GM12875 (cell line): ENCODE measurements around the gene STX10.

Source experiments
- H3K4me3 ChIP-seq: one replicate; pipeline ENCODE4 v1.5.1; 2011; ENCODE audit warnings: low read depth, low read length, control low read depth
- CTCF ChIP-seq: IDR thresholded peaks from 2 replicates; pipeline ENCODE4 v1.5.1; 2011; ENCODE audit warnings: low read depth, mild to moderate bottlenecking, control low read depth, inconsistent platforms, low read length, moderate library complexity, borderline replicate concordance; ENCODE audit not compliant: insufficient read depth

The STX10 gene

GRCh38 chr19:13151605-13152355 is 1.6 kb upstream of the STX10 start:
- H3K4me3 ChIP-seq: peak overlapping the region; percentile 100
- no peak for TF ChIP-seq CTCF

- peak overlapping the region; percentile 89 for H3K4me3 ChIP-seq
- TF ChIP-seq CTCF: no peak
Observed at GRCh38 chr19:13150931-13151604, 893 bp upstream of the STX10 start.

- peak overlapping the region; percentile 89 for H3K4me3 ChIP-seq
- no peak for TF ChIP-seq CTCF
Observed at GRCh38 chr19:13149628-13150186, 468 bp downstream of the STX10 start.

- H3K4me3 ChIP-seq: peak overlapping the region; percentile 89
Observed at GRCh38 chr19:13149173-13149627, 975 bp downstream of the STX10 start.

GRCh38 chr19:13146763-13147563 is 3.2 kb downstream of the STX10 start:
- no peak overlapping the region for H3K4me3 ChIP-seq
- no peak for TF ChIP-seq CTCF

- H3K4me3 ChIP-seq: no peak overlapping the region
- TF ChIP-seq CTCF: no peak
Observed at GRCh38 chr19:13139633-13140311, 10.4 kb downstream of the STX10 start.

- TF ChIP-seq CTCF: no peak
- no peak overlapping the region for H3K4me3 ChIP-seq
Observed at GRCh38 chr19:13138916-13139198, 11.3 kb downstream of the STX10 start.
